BJ (cell line): ENCODE results near the gene CHRNB1. TPM values are rescaled to one million over a fixed set of nuclear protein-coding genes. Genes with fewer than 3 reads are reported as not detected.

Source experiments
- CTCF ChIA-PET: fragments of 350-600 bp; formaldehyde crosslinking; extraction: SDS; loops from one replicate; lab custom pipeline; 2021; ENCODE audit warnings: antibody characterized with exemption, inconsistent platforms; lab: Yijun Ruan, JAX
- POLR2A ChIA-PET: fragments of 300-600 bp; sonication (Branson Sonifier 250); formaldehyde crosslinking; extraction: SDS; loops from one replicate; lab custom pipeline; 2021; ENCODE audit warnings: antibody characterized with exemption; lab: Charles Lee
- DNase-seq: peaks from one replicate; pipeline ENCODE4 v3.0.0-alpha.2; 2011; ENCODE audit warnings: low read depth
- H3K27me3 ChIP-seq: 2 replicates; pipeline ENCODE4 v1.6.0; 2011; ENCODE audit warnings: low read length; ENCODE audit not compliant: control insufficient read depth, insufficient read depth
- H3K36me3 ChIP-seq: 2 replicates; pipeline ENCODE4 v1.5.1; 2011; ENCODE audit warnings: low read length; ENCODE audit not compliant: control insufficient read depth, insufficient read depth
- H3K4me3 ChIP-seq: 2 replicates; pipeline ENCODE4 v1.5.1; 2011; ENCODE audit warnings: low read depth, mild to moderate bottlenecking, control low read depth, low read length
- polyA plus RNA-seq: library from polyadenylated mRNA; depleted of rRNA; stranded (reverse); fragments of >200 nt; gene quantifications from 2 replicates; pipeline ENCODE4 v1.2.3, GENCODE V29; 2011
- TF ChIP-seq, protein P1 (sequence below): IDR thresholded peaks from 2 replicates; pipeline ENCODE4 v1.5.1; 2011; ENCODE audit warnings: low read depth, mild to moderate bottlenecking, control low read depth, inconsistent platforms, low read length, moderate library complexity; ENCODE audit not compliant: insufficient read depth

Gene CHRNB1
- polyA plus RNA-seq, 1 experiment = 6.8 TPM

DNA sequence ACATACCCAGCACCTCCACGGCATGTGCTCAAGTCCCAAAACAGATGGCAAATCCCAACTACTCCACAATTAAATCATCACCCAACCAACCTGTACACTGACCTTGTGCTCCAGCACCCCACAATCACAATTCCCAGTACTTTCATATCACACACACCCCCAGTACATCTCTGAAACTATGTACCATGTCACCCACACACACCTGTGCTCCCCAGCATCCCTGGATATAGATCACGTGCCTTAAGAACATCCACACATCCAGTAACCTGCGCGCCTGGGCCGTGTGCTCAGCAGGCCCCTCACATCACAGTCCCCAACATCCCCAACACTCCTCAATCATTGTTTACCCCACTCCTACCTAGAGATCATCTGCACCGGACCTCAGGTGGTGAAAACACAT lies 35.1 kb upstream of the CHRNB1 start:
- DNase-seq = no peak
- TF ChIP-seq, protein P1, sequence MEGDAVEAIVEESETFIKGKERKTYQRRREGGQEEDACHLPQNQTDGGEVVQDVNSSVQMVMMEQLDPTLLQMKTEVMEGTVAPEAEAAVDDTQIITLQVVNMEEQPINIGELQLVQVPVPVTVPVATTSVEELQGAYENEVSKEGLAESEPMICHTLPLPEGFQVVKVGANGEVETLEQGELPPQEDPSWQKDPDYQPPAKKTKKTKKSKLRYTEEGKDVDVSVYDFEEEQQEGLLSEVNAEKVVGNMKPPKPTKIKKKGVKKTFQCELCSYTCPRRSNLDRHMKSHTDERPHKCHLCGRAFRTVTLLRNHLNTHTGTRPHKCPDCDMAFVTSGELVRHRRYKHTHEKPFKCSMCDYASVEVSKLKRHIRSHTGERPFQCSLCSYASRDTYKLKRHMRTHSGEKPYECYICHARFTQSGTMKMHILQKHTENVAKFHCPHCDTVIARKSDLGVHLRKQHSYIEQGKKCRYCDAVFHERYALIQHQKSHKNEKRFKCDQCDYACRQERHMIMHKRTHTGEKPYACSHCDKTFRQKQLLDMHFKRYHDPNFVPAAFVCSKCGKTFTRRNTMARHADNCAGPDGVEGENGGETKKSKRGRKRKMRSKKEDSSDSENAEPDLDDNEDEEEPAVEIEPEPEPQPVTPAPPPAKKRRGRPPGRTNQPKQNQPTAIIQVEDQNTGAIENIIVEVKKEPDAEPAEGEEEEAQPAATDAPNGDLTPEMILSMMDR = no peak
- Histone ChIP-seq H3K36me3 (peaks cover 11% of the 10 kb centered on the region), H3K4me3 (no peak overlapping the region), H3K27me3 (no peaks in the 10 kb centered on the region)
- CTCF ChIA-PET = no interaction called here
- POLR2A ChIA-PET = no interaction called here

DNA sequence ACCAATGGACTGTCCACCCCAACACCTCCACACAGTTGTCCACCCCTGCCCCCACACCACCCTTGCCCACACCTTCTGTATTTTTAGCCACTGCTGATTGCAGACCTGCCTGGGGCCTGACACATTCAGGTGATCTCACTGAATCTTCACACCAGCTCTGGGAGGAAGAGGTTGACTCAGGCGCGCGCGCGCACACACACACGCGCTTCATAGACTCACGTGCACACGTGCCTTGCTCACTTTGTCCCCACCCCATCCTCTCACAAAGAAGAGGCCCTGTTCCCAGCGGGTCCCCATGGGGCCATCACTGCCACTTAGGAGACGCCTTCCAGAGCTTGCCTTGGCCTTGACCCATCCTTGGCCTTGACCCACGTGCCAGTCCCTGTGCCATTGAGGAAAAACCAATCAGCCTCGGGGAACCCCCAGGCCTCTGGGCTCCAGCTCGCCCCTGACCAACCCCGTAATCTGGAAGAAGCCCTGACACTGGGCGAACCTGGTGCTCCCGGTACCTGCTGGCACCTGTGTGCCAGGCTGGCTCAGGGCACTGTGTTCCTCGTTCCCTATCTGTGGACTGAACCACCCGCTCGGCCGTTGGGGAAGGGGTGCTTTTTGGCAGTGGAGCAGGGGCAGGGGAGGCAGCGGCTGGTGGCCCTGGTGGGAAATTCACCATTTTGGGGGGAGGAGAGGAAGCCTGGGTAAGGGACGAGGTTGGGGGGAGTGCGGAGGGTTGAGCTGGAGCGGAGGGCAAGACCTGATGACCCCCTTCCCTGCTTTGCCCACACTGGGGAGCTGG lies 34.0 kb upstream of the CHRNB1 start:
- Histone ChIP-seq H3K27me3 (no peaks in the 10 kb centered on the region), H3K36me3 (peaks cover 20% of the 10 kb centered on the region), H3K4me3 (no peak overlapping the region)
- TF ChIP-seq, protein P1 = no peak
- no peak for DNase-seq
- CTCF ChIA-PET = interaction anchor here (0.8 kb wide), 1 partner anchor 26 kb away, joined by 3 read pairs; no protein-coding TSS in a partner anchor
- POLR2A ChIA-PET = no interaction called here

DNA sequence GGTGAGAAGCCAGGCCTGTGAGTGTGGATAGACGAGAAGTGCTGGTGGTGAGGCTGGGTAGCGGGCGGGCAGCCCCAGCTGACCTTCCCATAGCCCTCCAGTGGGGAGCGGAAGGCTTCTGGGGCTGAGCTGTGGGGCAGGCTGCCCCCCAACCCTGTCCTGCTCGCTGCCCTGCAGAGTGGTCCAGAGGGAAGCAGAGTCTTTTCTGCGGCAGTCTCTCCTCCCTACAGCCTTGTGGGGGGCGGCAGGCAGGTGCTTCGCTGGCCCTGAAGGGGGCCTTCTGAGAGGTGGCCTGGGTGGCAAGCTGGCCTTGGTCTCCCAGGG lies 33.5 kb upstream of the CHRNB1 start:
- Histone ChIP-seq H3K4me3 (no peak overlapping the region), H3K36me3 (peaks cover 20% of the 10 kb centered on the region), H3K27me3 (no peaks in the 10 kb centered on the region)
- TF ChIP-seq, protein P1 = no peak
- DNase-seq = no peak
- POLR2A ChIA-PET = no interaction called here
- CTCF ChIA-PET = interaction anchor here (0.7 kb wide), 1 partner anchor 27 kb away, joined by 3 read pairs; no protein-coding TSS in a partner anchor

DNA sequence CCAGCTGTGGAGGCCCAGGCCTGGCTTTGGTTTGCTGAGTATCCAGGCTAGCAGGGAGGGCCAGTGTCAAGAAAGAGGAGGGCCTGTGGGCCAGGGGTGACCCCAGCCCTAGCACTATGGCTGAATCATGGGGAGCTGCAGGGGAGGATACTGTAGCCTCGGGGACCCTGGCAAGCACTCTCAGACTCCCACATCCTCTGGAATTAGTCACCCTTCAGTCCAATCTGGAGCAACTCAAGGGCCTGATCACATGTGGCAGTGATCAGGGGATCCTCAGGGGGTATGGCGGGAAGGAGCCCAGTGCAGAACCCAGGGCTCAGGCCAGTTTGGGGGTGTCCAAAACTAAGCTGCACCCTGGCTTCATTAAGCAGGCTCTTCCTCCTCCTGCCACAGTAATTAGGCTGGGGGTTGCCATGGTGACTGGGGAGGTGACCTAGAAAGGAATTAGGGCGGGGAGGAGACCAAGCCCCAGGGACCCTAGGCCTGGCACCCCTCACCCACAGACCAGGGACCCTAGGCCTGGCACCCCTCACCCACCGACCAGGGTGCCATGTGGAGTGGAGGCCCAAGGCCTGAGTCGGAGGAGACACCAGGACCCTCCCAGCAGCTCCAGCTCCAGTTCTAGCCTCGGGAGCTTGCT lies 31.4 kb upstream of the CHRNB1 start:
- CTCF ChIA-PET = interaction anchor here (1.1 to 1.9 kb wide), 4 partner anchors 10 to 147 kb away, joined by 3 to 6 read pairs (median 5); no protein-coding TSS in a partner anchor
- no peaks in the 10 kb centered on the region for H3K27me3 ChIP-seq
- DNase-seq = no peak
- no peak overlapping the region for H3K4me3 ChIP-seq
- POLR2A ChIA-PET = interaction anchor here (0.6 kb wide), 1 partner anchor 9 kb away, joined by 8 read pairs; the partner anchor contains the start of gene TMEM256
- TF ChIP-seq, protein P1 = no peak
- peaks cover 27% of the 10 kb centered on the region for H3K36me3 ChIP-seq

DNA sequence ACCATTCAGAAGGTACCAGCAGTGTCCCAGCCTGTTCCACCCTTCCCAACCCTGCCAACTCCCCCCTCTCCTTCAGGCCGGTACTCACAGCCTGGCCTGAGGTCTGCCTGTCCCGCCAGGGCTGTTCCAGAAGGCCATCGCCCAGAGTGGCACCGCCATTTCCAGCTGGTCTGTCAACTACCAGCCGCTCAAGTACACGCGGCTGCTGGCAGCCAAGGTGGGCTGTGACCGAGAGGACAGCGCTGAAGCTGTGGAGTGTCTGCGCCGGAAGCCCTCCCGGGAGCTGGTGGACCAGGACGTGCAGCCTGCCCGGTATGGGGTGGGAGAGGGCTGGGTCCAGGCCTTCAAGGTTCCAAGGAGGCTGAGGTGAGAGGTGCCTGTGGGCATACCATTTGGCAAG lies 30.0 kb upstream of the CHRNB1 start:
- ChIA-PET POLR2A (no interaction called here), CTCF (no interaction called here)
- no peak for DNase-seq
- Histone ChIP-seq H3K27me3 (no peaks in the 10 kb centered on the region), H3K4me3 (no peak overlapping the region), H3K36me3 (peaks cover 18% of the 10 kb centered on the region)
- TF ChIP-seq, protein P1 = no peak
